Sciatic nerve (tissue), 2 donors: ENCODE data around the gene CERKL. TPM values are rescaled to one million over a fixed set of nuclear protein-coding genes. Genes with fewer than 3 reads are reported as not detected.

ENCODE experiments used
- ATAC-seq: fragments of 200-7000 bp; cut with Tn5 transposase; one replicate; pipeline ENCODE4 v1.9.1; 2020; ENCODE audit warnings: mild to moderate bottlenecking, moderate library complexity
- DNase-seq: peaks from one replicate; pipeline ENCODE4 v3.0.0-alpha.2; 2020; ENCODE audit warnings: low spot score
- intact Hi-C: fragments of 100-400 bp; cut with DNase I; formaldehyde crosslinking; loops from one replicate; pipeline ENCODE4 v1.14.2; 2022
- total RNA-seq: library from RNA; stranded (reverse); fragmentation: NEBNext Ultra II Directional; extraction: Animal tissue kit (Norgen Biotek cat#: 25700); gene quantifications from one replicate; pipeline ENCODE4 v1.2.1, GENCODE V29; 2021
- donor health status: DM: no; HTN: no; CAD: no.
- donor health status: DM: no; HTN: no; CAD: no.

The CERKL gene
- total RNA-seq, 1 donor from 2014 or later: not detected

- DNase-seq (no peak), ATAC-seq (no peak)
- intact Hi-C loops: no loop called here
Measured at GRCh38 chr2:181639686-181640085, 17.2 kb downstream of the CERKL start.

- intact Hi-C loops: no loop called here
- no peak for DNase-seq
- no peak for ATAC-seq
Measured at GRCh38 chr2:181632733-181633401, 24.0 kb downstream of the CERKL start.

DNA sequence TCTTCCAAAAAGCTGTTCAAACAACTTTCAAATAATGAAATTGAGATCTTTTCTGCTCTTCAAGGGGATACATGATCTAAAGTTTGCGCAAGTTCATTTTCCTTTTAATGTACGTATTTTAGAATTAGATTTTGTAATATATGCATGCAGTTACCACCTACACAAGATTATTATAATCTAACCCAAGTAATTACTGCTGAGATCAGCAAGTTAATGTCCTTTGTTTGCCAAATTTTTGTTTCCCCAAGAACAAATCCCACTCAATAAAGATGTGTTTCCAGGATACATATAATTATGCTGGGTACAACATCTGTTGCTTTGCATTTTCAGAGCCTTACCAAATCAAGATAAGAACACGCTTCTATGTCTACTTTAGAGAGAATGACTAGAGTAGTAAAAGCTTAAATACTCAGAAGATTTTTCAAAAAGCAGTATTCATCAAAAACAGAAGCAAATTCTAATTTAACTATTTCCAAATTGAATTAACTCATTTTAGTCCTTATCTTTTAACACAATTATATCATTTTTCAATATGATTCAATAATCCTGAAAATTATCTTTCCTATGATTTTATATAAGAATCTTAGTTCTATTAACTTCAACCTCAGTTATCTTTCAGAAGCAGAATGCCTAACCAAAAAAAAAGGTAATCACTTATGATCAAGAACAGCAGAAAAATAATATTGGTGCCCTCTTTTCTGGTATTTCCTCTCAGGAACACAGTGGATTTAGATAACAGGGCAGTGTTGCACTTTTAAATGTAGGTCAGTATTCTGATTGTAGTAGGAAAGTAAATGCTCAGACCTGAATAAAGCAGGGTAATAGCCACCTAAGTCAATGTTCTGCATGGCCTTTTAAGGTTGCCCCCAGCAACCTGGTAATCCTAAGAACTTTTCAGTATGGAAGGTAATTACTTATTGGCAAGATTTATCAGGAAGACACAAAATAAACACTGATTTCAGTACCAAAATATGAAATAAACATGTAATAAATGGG is 28.0 kb downstream of the CERKL start:
- no peak for DNase-seq
- ATAC-seq: no peak
- intact Hi-C loops: no loop called here

DNA sequence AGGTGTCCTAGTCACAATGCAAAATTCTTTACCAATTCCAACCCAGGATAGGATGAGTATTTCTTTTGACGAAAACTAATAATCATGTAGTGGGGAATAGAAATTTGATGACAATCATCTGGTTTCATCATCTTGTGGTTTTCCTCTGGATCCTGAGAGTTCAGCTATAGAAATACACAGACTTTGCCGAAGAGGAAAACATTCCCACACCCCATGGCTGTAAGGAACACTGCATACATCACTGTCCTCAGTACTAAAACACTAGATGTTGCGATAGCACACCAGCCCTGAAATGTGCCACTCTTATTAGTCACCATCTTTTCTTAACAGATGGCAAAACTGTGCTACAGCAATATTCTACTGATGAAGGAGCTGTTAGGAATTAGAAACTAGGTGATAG is 29.4 kb downstream of the CERKL start:
- intact Hi-C loops: no loop called here
- DNase-seq: no peak
- ATAC-seq: no peak

- no peak for DNase-seq
- intact Hi-C loops: no loop called here
- ATAC-seq: no peak
Measured at GRCh38 chr2:181626671-181627070, 30.2 kb downstream of the CERKL start.

DNA sequence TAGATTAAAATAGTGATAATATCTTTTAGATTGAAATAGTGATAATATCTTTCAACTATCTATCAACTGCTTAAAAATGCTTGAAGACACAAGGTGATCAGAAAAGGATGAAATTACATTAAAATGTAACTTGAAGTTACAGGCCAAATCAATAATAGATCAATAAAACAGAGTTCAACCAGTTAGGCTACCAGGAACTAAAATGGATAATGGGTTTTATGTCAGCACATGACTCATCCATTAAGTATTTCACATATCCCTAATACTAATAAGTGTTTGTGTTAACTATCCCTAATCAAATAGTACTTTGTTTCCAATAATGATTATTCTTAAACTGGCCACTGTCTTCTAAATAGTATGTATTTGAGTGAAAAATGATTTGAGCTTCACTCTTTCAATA is 33.7 kb downstream of the CERKL start:
- ATAC-seq (no peak), DNase-seq (no peak)
- intact Hi-C loops: no loop called here

DNA sequence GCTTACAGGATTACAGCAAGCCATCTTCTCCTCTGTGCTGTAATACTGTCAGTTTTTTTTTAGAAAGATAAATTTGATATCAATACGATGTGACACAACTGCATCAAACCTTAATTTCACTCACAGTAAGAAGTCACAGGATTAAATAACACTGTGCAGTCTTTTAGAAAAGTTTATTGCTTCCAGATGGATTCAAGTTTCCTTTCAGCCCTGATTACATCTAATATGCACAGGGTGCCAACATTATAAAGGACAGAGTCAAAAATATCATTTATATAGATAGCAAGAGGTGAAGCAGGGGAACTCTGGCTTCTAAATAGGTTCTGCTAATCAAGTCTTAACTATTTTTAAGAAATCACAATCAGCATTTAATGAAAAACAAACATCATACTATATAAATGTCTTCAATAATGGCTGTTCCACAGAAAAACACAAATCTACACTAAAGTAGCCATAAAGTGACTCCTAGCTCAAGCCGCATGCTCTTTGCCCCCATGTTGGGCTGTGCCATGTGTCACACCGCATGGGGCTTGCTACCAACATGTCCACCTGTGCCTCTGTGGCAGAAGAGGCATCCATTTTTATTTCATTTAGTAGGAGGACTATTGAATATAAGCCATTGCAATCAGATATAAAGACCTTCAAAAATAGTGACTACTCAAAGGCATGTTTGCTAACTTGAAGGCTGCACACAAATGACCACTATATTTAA is 35.0 kb downstream of the CERKL start:
- ATAC-seq (no peak), DNase-seq (no peak)
- intact Hi-C loops: no loop called here

GRCh38 chr2:181619516-181619915 is 37.4 kb downstream of the CERKL start:
- DNase-seq (no peak), ATAC-seq (no peak)
- intact Hi-C loops: no loop called here

GRCh38 chr2:181616715-181617114 is 40.2 kb downstream of the CERKL start:
- no peak for ATAC-seq

GRCh38 chr2:181614874-181615638 is 41.8 kb downstream of the CERKL start:
- DNase-seq (no peak), ATAC-seq (no peak)
- intact Hi-C loops: no loop called here

More at GRCh38 chr2:181616715-181617114, 40.2 kb downstream of the CERKL start:
- intact Hi-C loops: no loop called here
- DNase-seq: no peak

DNA sequence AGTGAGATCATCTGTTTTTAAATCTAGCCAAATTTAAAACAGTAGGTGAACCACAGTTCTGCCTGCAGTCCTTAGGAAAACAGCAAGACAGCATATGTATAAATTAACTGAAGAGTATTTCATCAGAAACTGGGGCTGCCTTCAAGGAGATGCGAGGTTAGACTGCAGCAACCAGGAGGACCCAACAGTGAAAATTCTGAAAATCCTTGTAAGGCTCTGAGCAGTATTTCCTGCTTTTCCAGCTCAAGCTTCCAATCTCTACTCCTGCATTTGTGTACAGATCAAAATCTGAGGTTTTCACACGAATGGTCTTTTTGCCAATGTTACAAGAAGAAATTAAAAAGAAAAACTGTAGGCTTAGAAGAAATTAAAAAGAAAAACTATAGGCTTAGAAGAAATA is 43.7 kb downstream of the CERKL start:
- ATAC-seq: no peak
- intact Hi-C loops: no loop called here
- DNase-seq: no peak

DNA sequence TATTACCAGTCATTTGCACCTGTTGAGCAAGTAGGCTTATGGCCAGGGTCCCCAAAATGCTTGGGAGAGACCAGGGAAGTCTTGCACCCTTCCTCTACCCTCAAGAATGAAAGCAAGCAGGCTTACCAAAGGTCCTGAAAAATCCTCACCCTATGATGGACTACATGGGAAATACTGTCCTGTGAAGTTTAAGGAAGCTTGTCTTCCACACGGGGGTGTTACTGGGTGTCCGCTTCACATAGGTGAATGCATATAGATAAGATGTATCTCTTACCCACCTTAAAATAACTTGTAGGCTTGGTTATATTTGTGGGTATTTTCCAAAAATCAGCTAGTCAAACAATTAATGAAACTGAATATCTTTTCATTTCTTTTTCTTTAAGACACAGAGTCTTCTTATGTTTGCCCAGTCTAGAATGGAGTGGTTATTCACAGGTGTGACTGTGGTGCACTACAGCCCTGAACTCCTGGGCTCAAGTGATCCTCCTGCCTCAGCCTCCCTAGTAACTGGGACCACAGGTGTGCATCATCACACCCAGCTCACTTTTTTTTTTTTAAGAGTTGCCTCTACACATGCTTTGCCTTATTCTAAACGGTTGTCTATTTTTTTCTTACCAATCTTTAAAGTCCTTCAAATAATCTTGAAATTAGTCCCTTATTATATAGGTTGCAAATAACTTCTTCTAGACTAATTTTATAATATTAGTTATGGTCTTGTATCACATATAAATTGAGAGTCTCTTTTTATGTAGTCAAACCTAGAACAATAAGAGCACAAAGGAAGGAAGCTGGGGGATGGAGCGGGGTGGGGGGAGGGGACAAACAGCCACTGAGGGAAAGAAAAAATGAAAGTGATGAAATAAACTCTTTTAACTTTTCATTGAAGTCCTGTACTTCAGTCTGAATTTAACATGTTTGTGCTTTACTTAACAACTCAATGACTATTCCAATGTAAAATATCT is 49.0 kb downstream of the CERKL start:
- ATAC-seq (no peak), DNase-seq (no peak)
- intact Hi-C loops: no loop called here

- ATAC-seq: no peak
- intact Hi-C loops: no loop called here
- no peak for DNase-seq
Measured at GRCh38 chr2:181605889-181606837, 50.7 kb downstream of the CERKL start.

DNA sequence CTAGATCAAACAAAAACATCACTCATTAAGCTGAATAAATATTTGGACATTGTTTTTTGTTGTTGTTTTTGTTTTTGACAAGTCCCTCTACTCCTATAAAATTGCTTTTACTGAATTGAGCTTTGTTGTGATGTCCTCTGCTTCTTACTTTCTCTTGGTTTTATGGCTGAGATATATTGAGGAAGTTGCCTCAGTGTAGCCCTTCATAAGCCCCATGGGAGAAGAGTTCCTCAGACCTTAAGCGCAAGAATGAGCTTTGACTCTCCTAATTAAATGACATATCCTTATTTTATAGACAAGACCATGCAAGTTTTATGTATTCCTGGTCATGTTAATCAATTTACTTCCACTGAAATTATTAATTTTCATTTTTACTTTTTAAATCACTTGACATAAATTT is 54.9 kb downstream of the CERKL start:
- intact Hi-C loops: no loop called here
- no peak for ATAC-seq

GRCh38 chr2:181596556-181596955 is 60.3 kb downstream of the CERKL start:
- intact Hi-C loops: no loop called here
- DNase-seq: no peak
- ATAC-seq: no peak

More for the DNA sequence above, 54.9 kb downstream of the CERKL start:
- DNase-seq: no peak

DNA sequence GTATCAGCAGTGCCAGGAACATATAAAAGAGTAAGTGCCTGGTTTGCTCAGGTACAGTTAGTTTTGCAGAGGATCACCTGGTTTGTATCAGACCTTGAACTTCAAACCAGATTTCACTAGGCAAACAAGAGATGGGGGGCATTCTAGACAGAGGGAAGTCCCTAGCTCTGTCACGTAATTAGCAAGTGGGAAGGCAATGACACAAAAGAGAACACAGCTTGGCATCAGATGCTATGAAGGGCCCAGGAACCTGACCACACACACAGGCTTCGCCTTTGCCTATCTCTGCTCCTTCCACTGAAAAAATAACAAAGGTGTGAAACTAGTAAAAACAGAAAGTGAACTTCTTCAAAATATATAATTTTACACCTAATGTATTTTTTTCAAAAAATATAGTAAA is 62.6 kb downstream of the CERKL start:
- no peak for ATAC-seq
- DNase-seq: no peak
- intact Hi-C loops: no loop called here

GRCh38 chr2:181589779-181590178 is 67.1 kb downstream of the CERKL start:
- DNase-seq (no peak), ATAC-seq (no peak)
- intact Hi-C loops: no loop called here
